ENCODE measurements around the gene F7.
A peak's percentile ranks its signal among the peaks of the same experiment; 100 is the strongest.

Gene F7

GRCh38 chr13:113065406-113066141 is 40.0 kb upstream of the F7 start:
- H3K9me3 Mint-ChIP-seq, result no peaks in the 10 kb centered on the region
- peak; percentile 13 for ATAC-seq

GRCh38 chr13:113066142-113066455 is 39.5 kb upstream of the F7 start:
- Mint-ChIP-seq H3K27me3 (no peaks in the 10 kb centered on the region), H3K27ac (no peak overlapping the region), H3K4me3 (no peak overlapping the region), H3K4me1 (no peaks in the 10 kb centered on the region), H3K36me3 (no peaks in the 10 kb centered on the region), H3K9me3 (no peaks in the 10 kb centered on the region)
- ATAC-seq, result no peak

More at GRCh38 chr13:113065406-113066141, 40.0 kb upstream of the F7 start:
- Mint-ChIP-seq H3K4me3 (no peak overlapping the region), H3K36me3 (no peaks in the 10 kb centered on the region), H3K4me1 (no peaks in the 10 kb centered on the region), H3K27me3 (no peaks in the 10 kb centered on the region), H3K27ac (no peak overlapping the region)

GRCh38 chr13:113066746-113067145 is 38.8 kb upstream of the F7 start:
- Mint-ChIP-seq H3K27ac (no peak overlapping the region), H3K36me3 (peaks cover 5% of the 10 kb centered on the region), H3K4me3 (no peak overlapping the region), H3K27me3 (no peaks in the 10 kb centered on the region), H3K9me3 (peaks cover 3% of the 10 kb centered on the region), H3K4me1 (no peaks in the 10 kb centered on the region)
- ATAC-seq, result no peak

GRCh38 chr13:113069861-113070805 is 35.5 kb upstream of the F7 start:
- Mint-ChIP-seq H3K36me3 (peaks cover 14% of the 10 kb centered on the region), H3K27ac (no peak overlapping the region), H3K4me1 (no peaks in the 10 kb centered on the region), H3K9me3 (peaks cover 9% of the 10 kb centered on the region), H3K27me3 (no peaks in the 10 kb centered on the region), H3K4me3 (no peak overlapping the region)
- no peak for ATAC-seq

GRCh38 chr13:113070855-113071254 is 34.7 kb upstream of the F7 start:
- Mint-ChIP-seq H3K4me3 (no peak overlapping the region), H3K36me3 (peaks cover 16% of the 10 kb centered on the region), H3K9me3 (peaks cover 9% of the 10 kb centered on the region), H3K27ac (no peak overlapping the region), H3K4me1 (no peaks in the 10 kb centered on the region), H3K27me3 (no peaks in the 10 kb centered on the region)
- no peak for ATAC-seq

GRCh38 chr13:113072376-113072775 is 33.2 kb upstream of the F7 start:
- H3K9me3 Mint-ChIP-seq, result peaks cover 9% of the 10 kb centered on the region
- H3K27me3 Mint-ChIP-seq, result no peaks in the 10 kb centered on the region
- H3K36me3 Mint-ChIP-seq, result peaks cover 20% of the 10 kb centered on the region
- no peak overlapping the region for H3K4me3 Mint-ChIP-seq
- ATAC-seq, result no peak
- H3K4me1 Mint-ChIP-seq, result no peaks in the 10 kb centered on the region
- H3K27ac Mint-ChIP-seq, result no peak overlapping the region

- no peak overlapping the region for H3K27ac Mint-ChIP-seq
- H3K9me3 Mint-ChIP-seq, result peaks cover 9% of the 10 kb centered on the region
- H3K36me3 Mint-ChIP-seq, result peaks cover 30% of the 10 kb centered on the region
- no peak overlapping the region for H3K4me3 Mint-ChIP-seq
- H3K4me1 Mint-ChIP-seq, result no peaks in the 10 kb centered on the region
- H3K27me3 Mint-ChIP-seq, result no peaks in the 10 kb centered on the region
- no peak for ATAC-seq
These were observed 31.6 kb upstream of the F7 start for GRCh38 chr13:113073942-113074341.

- peaks cover 9% of the 10 kb centered on the region for H3K9me3 Mint-ChIP-seq
- no peaks in the 10 kb centered on the region for H3K4me1 Mint-ChIP-seq
- H3K36me3 Mint-ChIP-seq, result peaks cover 30% of the 10 kb centered on the region
- H3K4me3 Mint-ChIP-seq, result no peak overlapping the region
- no peaks in the 10 kb centered on the region for H3K27me3 Mint-ChIP-seq
- H3K27ac Mint-ChIP-seq, result no peak overlapping the region
- ATAC-seq, result no peak
These were observed 31.2 kb upstream of the F7 start for GRCh38 chr13:113074401-113074800.

GRCh38 chr13:113074876-113075275 is 30.7 kb upstream of the F7 start:
- no peak for ATAC-seq
- no peak overlapping the region for H3K4me3 Mint-ChIP-seq
- H3K27me3 Mint-ChIP-seq, result no peaks in the 10 kb centered on the region
- H3K27ac Mint-ChIP-seq, result no peak overlapping the region
- H3K4me1 Mint-ChIP-seq, result no peaks in the 10 kb centered on the region
- H3K36me3 Mint-ChIP-seq, result peaks cover 30% of the 10 kb centered on the region
- H3K9me3 Mint-ChIP-seq, result peaks cover 9% of the 10 kb centered on the region

GRCh38 chr13:113075711-113076110 is 29.9 kb upstream of the F7 start:
- peak; percentile 21 for ATAC-seq
- H3K27me3 Mint-ChIP-seq, result no peaks in the 10 kb centered on the region
- peaks cover 30% of the 10 kb centered on the region for H3K36me3 Mint-ChIP-seq
- H3K27ac Mint-ChIP-seq, result no peak overlapping the region
- H3K4me3 Mint-ChIP-seq, result no peak overlapping the region
- H3K9me3 Mint-ChIP-seq, result peaks cover 9% of the 10 kb centered on the region
- no peaks in the 10 kb centered on the region for H3K4me1 Mint-ChIP-seq

- Mint-ChIP-seq H3K9me3 (peaks cover 6% of the 10 kb centered on the region), H3K27me3 (no peaks in the 10 kb centered on the region), H3K4me1 (no peaks in the 10 kb centered on the region), H3K36me3 (peaks cover 24% of the 10 kb centered on the region), H3K27ac (no peak overlapping the region), H3K4me3 (no peak overlapping the region)
- ATAC-seq, result no peak
These were observed 28.8 kb upstream of the F7 start for GRCh38 chr13:113076681-113077401.

GRCh38 chr13:113077566-113077952 is 28.0 kb upstream of the F7 start:
- Mint-ChIP-seq H3K4me3 (no peak overlapping the region), H3K27ac (no peak overlapping the region), H3K9me3 (peaks cover 5% of the 10 kb centered on the region), H3K27me3 (no peaks in the 10 kb centered on the region), H3K36me3 (peaks cover 23% of the 10 kb centered on the region), H3K4me1 (no peaks in the 10 kb centered on the region)
- ATAC-seq, result no peak

GRCh38 chr13:113077953-113078901 is 27.4 kb upstream of the F7 start:
- Mint-ChIP-seq H3K36me3 (peaks cover 16% of the 10 kb centered on the region), H3K27ac (no peak overlapping the region), H3K9me3 (no peaks in the 10 kb centered on the region), H3K4me1 (no peaks in the 10 kb centered on the region), H3K27me3 (no peaks in the 10 kb centered on the region), H3K4me3 (no peak overlapping the region)
- no peak for ATAC-seq

- no peak for ATAC-seq
- H3K4me1 Mint-ChIP-seq, result no peaks in the 10 kb centered on the region
- peaks cover 16% of the 10 kb centered on the region for H3K36me3 Mint-ChIP-seq
- no peaks in the 10 kb centered on the region for H3K9me3 Mint-ChIP-seq
- H3K27ac Mint-ChIP-seq, result no peak overlapping the region
- H3K4me3 Mint-ChIP-seq, result no peak overlapping the region
- H3K27me3 Mint-ChIP-seq, result no peaks in the 10 kb centered on the region
These were observed 26.4 kb upstream of the F7 start for GRCh38 chr13:113078902-113079780.
